HG03103 (cell line): ENCODE results near the gene NGFR.

ENCODE experiments used
- ATAC-seq: cut with Tn5 transposase; IDR thresholded peaks from one replicate; pipeline ENCODE4 v1.9.1; 2021; ENCODE audit warnings: low read depth; ENCODE audit not compliant: unreplicated experiment

Gene NGFR

GRCh38 chr17:49513044-49513395 lies 17.9 kb downstream of the NGFR start:
- ATAC-seq: no peak

- ATAC-seq: no peak
Measured at GRCh38 chr17:49513641-49514040, 18.5 kb downstream of the NGFR start.

- no peak for ATAC-seq
Measured at GRCh38 chr17:49514071-49514721, 19.1 kb downstream of the NGFR start.

GRCh38 chr17:49515196-49515770 lies 20.2 kb downstream of the NGFR start:
- ATAC-seq: peak; percentile 64

- ATAC-seq: no peak
Measured at GRCh38 chr17:49516180-49516579, 21.1 kb downstream of the NGFR start.

- ATAC-seq: no peak
Measured at GRCh38 chr17:49518346-49519078, 23.4 kb downstream of the NGFR start.

GRCh38 chr17:49519781-49520180 lies 24.7 kb downstream of the NGFR start:
- no peak for ATAC-seq

GRCh38 chr17:49520386-49521087 lies 25.4 kb downstream of the NGFR start:
- no peak for ATAC-seq

GRCh38 chr17:49521088-49521450 lies 26.0 kb downstream of the NGFR start:
- ATAC-seq: no peak

- no peak for ATAC-seq
Measured at GRCh38 chr17:49521471-49522356, 26.6 kb downstream of the NGFR start.

- ATAC-seq: no peak
Measured at GRCh38 chr17:49522357-49522890, 27.3 kb downstream of the NGFR start.

GRCh38 chr17:49523196-49523595 lies 28.1 kb downstream of the NGFR start:
- ATAC-seq: no peak

GRCh38 chr17:49523706-49524472 lies 28.8 kb downstream of the NGFR start:
- no peak for ATAC-seq

GRCh38 chr17:49524473-49525359 lies 29.6 kb downstream of the NGFR start:
- no peak for ATAC-seq

GRCh38 chr17:49525831-49526741 lies 31.0 kb downstream of the NGFR start:
- no peak for ATAC-seq

GRCh38 chr17:49527927-49528651 lies 33.0 kb downstream of the NGFR start:
- ATAC-seq: no peak

GRCh38 chr17:49528966-49529365 lies 33.9 kb downstream of the NGFR start:
- no peak for ATAC-seq
